Measurements from ENCODE around the gene MEOX2. TPM values are rescaled to one million over a fixed set of nuclear protein-coding genes. Genes with fewer than 3 reads are reported as not detected.

The MEOX2 gene
- total RNA-seq, 1 donor from 2014 or later: not detected

DNA sequence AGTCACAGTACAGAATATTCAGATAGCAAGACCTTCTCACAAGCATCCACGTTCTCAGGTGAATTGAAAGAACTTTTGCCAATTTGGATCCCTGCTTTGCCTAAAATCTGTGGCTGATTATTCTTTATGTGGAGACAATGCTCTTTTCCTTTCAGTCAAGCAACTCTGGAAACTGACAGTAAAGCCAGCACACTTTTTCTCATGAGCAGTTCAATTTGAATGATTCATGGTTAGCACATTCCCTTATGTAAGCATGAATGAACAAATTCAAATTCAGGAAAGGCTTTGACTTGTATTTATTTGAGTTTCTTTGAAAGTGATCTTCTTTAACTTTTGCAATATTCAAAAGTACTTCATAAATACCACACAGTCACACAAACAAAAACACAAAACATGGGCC is 57.6 kb downstream of the MEOX2 start:
- Mint-ChIP-seq H3K9me3 (peaks cover 3% of the 10 kb centered on the region), H3K4me1 (no peaks in the 10 kb centered on the region), H3K4me3 (no peak overlapping the region), H3K27ac (no peak overlapping the region), H3K27me3 (ENCODE audit: low read depth) (no peaks in the 10 kb centered on the region), H3K36me3 (no peaks in the 10 kb centered on the region)
- TF ChIP-seq, protein P1, sequence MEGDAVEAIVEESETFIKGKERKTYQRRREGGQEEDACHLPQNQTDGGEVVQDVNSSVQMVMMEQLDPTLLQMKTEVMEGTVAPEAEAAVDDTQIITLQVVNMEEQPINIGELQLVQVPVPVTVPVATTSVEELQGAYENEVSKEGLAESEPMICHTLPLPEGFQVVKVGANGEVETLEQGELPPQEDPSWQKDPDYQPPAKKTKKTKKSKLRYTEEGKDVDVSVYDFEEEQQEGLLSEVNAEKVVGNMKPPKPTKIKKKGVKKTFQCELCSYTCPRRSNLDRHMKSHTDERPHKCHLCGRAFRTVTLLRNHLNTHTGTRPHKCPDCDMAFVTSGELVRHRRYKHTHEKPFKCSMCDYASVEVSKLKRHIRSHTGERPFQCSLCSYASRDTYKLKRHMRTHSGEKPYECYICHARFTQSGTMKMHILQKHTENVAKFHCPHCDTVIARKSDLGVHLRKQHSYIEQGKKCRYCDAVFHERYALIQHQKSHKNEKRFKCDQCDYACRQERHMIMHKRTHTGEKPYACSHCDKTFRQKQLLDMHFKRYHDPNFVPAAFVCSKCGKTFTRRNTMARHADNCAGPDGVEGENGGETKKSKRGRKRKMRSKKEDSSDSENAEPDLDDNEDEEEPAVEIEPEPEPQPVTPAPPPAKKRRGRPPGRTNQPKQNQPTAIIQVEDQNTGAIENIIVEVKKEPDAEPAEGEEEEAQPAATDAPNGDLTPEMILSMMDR (IDR thresholded peaks at IDR 0.05; ENCODE audit: unreplicated experiment): no peak
- DNase-seq (ENCODE audit: low spot score in 2 of 2, unreplicated experiment in 2 of 2): no peak

DNA sequence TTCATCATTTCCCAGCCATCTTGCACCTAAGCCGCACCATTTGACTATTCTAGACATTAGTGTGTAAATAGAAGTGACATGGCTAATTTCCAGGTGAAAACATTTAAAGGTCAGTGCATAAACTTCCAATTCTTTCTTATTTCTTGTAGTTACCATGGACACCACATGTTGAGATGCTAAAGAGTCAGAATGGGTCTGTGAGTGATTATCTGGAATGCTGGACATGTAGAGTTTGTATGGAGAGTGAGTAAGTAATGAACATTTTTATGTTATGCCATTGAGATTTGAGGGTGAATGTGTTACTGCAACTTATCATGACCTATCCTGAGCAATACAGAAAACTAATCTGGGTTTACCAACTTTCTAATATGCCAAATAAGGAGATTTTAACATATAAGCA is 60.4 kb downstream of the MEOX2 start:
- no peak overlapping the region for H3K27ac Mint-ChIP-seq
- no peaks in the 10 kb centered on the region for H3K27me3 Mint-ChIP-seq (ENCODE audit: low read depth)
- no peak overlapping the region for H3K4me3 Mint-ChIP-seq
- H3K4me1 Mint-ChIP-seq: peaks cover under 1% of the 10 kb centered on the region
- H3K36me3 Mint-ChIP-seq: no peaks in the 10 kb centered on the region
- peaks cover 3% of the 10 kb centered on the region for H3K9me3 Mint-ChIP-seq
- TF ChIP-seq, protein P1 (IDR thresholded peaks at IDR 0.05; ENCODE audit: unreplicated experiment): no peak
- no peak for DNase-seq (ENCODE audit: low spot score in 2 of 2, unreplicated experiment in 2 of 2)

DNA sequence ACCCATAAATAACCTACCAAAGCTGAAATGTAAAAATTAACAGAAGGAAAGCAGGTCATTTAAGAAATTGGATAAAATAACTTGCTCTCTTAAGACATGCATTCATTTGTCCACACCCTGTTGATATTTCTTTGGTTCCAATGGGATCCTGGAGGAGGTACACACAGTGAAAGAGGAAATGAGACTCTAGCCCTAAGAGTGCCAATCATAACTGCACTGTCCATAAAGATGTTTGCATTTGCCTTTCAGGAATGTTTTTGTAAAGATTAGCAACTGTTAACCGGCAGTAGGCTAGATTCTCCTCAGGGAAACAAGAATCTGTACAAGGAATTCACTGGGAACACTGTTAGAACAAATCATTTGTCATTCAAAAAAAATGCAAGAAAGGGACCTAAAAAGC is 61.0 kb downstream of the MEOX2 start:
- TF ChIP-seq, protein P1 (IDR thresholded peaks at IDR 0.05; ENCODE audit: unreplicated experiment): no peak
- Mint-ChIP-seq H3K4me1 (peaks cover 6% of the 10 kb centered on the region), H3K27me3 (ENCODE audit: low read depth) (no peaks in the 10 kb centered on the region), H3K4me3 (no peak overlapping the region), H3K36me3 (no peaks in the 10 kb centered on the region), H3K9me3 (peaks cover 3% of the 10 kb centered on the region), H3K27ac (no peak overlapping the region)
- DNase-seq (ENCODE audit: low spot score in 2 of 2, unreplicated experiment in 2 of 2): no peak

DNA sequence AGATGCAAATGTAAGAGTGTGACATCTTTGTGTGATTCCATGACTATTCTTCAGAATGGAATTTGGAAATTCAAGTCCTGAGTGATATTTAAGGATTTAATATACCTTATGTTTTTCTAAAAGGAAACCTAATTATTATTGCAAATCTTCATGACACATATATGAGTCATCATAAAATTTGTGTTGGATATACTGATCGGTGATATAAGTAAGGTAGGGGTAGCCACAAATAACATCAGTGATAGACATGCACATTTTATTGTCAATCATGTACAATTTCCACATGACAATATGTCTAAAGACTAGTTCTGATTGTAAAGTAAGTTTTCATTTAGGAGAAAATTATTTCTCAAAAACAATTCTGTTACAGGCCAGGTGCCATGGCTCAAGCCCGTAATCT is 65.0 kb downstream of the MEOX2 start:
- no peak overlapping the region for H3K4me3 Mint-ChIP-seq
- TF ChIP-seq, protein P1 (IDR thresholded peaks at IDR 0.05; ENCODE audit: unreplicated experiment): no peak
- no peak for DNase-seq (ENCODE audit: low spot score in 2 of 2, unreplicated experiment in 2 of 2)
- peaks cover 9% of the 10 kb centered on the region for H3K4me1 Mint-ChIP-seq
- H3K27me3 Mint-ChIP-seq (ENCODE audit: low read depth): no peaks in the 10 kb centered on the region
- H3K9me3 Mint-ChIP-seq: peaks cover 3% of the 10 kb centered on the region
- H3K36me3 Mint-ChIP-seq: no peaks in the 10 kb centered on the region
- H3K27ac Mint-ChIP-seq: no peak overlapping the region

DNA sequence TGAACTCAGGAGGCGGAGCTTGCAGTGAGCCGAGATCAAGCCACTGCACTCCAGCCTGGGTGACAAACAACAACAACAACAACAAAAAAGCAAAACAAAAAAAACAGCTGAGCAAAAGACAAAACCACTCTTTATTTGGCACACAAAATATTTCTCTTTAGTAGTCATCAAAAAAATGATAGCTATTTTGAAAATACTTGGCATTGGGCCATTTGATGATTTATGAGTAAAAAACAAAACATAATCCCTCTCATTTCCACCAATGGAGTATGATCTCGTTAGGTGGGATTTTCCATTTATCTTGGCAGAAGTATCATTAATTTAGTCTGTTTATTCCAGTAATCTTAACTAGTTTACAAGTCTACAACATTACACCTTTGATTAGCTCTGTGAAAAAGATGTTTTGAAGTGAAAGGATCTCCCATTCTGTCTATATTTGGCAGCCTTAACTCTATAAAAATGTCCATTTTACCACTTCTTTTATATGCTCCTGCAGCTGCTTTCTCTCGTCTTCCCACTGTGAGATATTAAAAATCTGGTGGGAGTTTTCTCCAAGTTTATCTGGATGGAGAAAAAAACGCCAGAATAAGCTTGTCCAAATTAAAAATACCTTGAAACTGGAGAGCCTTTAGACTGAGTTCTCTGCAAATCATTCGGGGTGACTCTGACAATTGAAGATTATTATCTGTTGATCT is 65.8 kb downstream of the MEOX2 start:
- TF ChIP-seq, protein P1 (IDR thresholded peaks at IDR 0.05; ENCODE audit: unreplicated experiment): no peak
- H3K36me3 Mint-ChIP-seq: no peaks in the 10 kb centered on the region

More for the DNA sequence above, 65.8 kb downstream of the MEOX2 start:
- no peak for DNase-seq (ENCODE audit: low spot score in 2 of 2, unreplicated experiment in 2 of 2)
- Mint-ChIP-seq H3K9me3 (peaks cover 3% of the 10 kb centered on the region), H3K4me1 (peaks cover 9% of the 10 kb centered on the region), H3K27ac (no peak overlapping the region), H3K4me3 (no peak overlapping the region), H3K27me3 (ENCODE audit: low read depth) (no peaks in the 10 kb centered on the region)

All from mesothelial cell of epicardium (in vitro differentiated cells).